Sigmoid colon (tissue), 7 donors: ENCODE data around the gene LYPD6B. TPM values are rescaled to one million over a fixed set of nuclear protein-coding genes. Genes with fewer than 3 reads are reported as not detected.

Source experiments
- DNase-seq: peaks from one replicate; pipeline ENCODE4 v3.0.0-alpha.2; 2019
- H3K27ac ChIP-seq, 4 donors: fragments of 200-600 bp; sonication (generic); one replicate each; pipeline ENCODE4 v1.5.1; 2016 to 2019; ENCODE audit warnings: mild to moderate bottlenecking in 1 of 4
- H3K27me3 ChIP-seq, 3 donors: fragments of 200-600 bp; sonication (generic); one replicate each; pipeline ENCODE4 v1.5.1; 2019; ENCODE audit warnings: mild to moderate bottlenecking in 1 of 3
- H3K36me3 ChIP-seq, 4 donors: fragments of 200-600 bp; sonication (generic); one replicate each; pipeline ENCODE4 v1.5.1; 2016 to 2019
- H3K4me1 ChIP-seq, 4 donors: fragments of 200-600 bp; sonication (generic); one replicate each; pipeline ENCODE4 v1.5.1; 2017 to 2019
- H3K4me3 ChIP-seq, 4 donors: fragments of 200-600 bp; sonication (generic); one replicate each; pipeline ENCODE4 v1.5.1; 2017 to 2019; ENCODE audit warnings: mild to moderate bottlenecking in 2 of 4, moderate library complexity in 1 of 4
- H3K9me3 ChIP-seq, 4 donors: fragments of 200-600 bp in 3 of 4; sonication (generic) in 3 of 4; one replicate each; pipeline versions ENCODE4 v1.5.1 to v1.6.1; 2013 to 2019
- CTCF ChIP-seq, 4 experiments: fragments of 450-650 bp in 3 of 4; fragments of 200-600 bp in 1 of 4; IDR thresholded peaks; one replicate each; pipeline ENCODE4 v1.5.1; 2016 to 2019; ENCODE audit warnings: antibody characterized with exemption in 4 of 4, mild to moderate bottlenecking in 3 of 4, moderate library complexity in 2 of 4
- EP300 ChIP-seq, 4 donors: sonication (generic); formaldehyde crosslinking; IDR thresholded peaks; one replicate each; pipeline ENCODE4 v1.6.1; 2017; ENCODE audit warnings: antibody characterized with exemption in 4 of 4
- POLR2A ChIP-seq, 2 donors: fragments of 450-650 bp; IDR thresholded peaks; one replicate each; pipeline ENCODE4 v1.6.1; 2016; ENCODE audit warnings: antibody characterized with exemption in 2 of 2, mild to moderate bottlenecking in 2 of 2, moderate library complexity in 2 of 2
- POLR2AphosphoS5 ChIP-seq, 4 donors: sonication (generic); formaldehyde crosslinking; IDR thresholded peaks; one replicate each; pipeline ENCODE4 v1.6.1; 2017; ENCODE audit warnings: antibody characterized with exemption in 4 of 4
- WGBS, 2 donors: extraction: QIAGEN DNeasy Blood & Tissue Kit; methylation state at CpG; one replicate each; pipeline ENCODE4 v1.1.7; 2013; 5-methylcytosine and 5-hydroxymethylcytosine counted together
- intact Hi-C: fragments of 100-400 bp; cut with DNase I; formaldehyde crosslinking; loops from one replicate; pipeline ENCODE4 v1.15.1; 2023
- polyA plus RNA-seq, 3 donors: library from polyadenylated mRNA; stranded (reverse); fragments of 200-250 nt; gene quantifications; one replicate each; pipeline ENCODE4 v1.2.3, GENCODE V29; 2013
- total RNA-seq, 4 donors: library from RNA; depleted of rRNA; stranded (reverse); fragments of >200 nt; gene quantifications; one replicate each; pipeline ENCODE4 v1.1.0, GENCODE V29; 2016
- donor health status: healthy with polysubstance abuse.
- donor health status: Bipolar disorder and iron deficiency.
- donor health status: healthy.

LYPD6B gene
- total and polyA plus RNA-seq, 7 donors, result 0.66 to 2.1 (median 1.5) TPM; not detected in 3

- Histone ChIP-seq H3K4me1 (peaks cover 0 to 10% (median 7%) of the 10 kb centered on the region in 4 donors), H3K4me3 (no peak overlapping the region), H3K36me3 (no peaks in the 10 kb centered on the region), H3K27me3 (peaks cover 7 to 44% (median 15%) of the 10 kb centered on the region in 3 donors), H3K9me3 (no peaks in the 10 kb centered on the region), H3K27ac (no peak overlapping the region)
- intact Hi-C loops, result no loop called here
- no peak for DNase-seq
- WGBS, 2 donors, result 17 to 32% methylated on average over 11 of the region's 11 CpGs
- TF ChIP-seq CTCF (IDR thresholded peaks at IDR 0.05) (no peak), POLR2A (IDR thresholded peaks at IDR 0.05) (no peak), EP300 (IDR thresholded peaks at IDR 0.05) (no peak), POLR2AphosphoS5 (IDR thresholded peaks at IDR 0.05) (no peak)
Measured at GRCh38 chr2:149039213-149039724, 770 bp downstream of the LYPD6B start.

- TF ChIP-seq CTCF (IDR thresholded peaks at IDR 0.05), result no peak
- no peak for TF ChIP-seq POLR2A (IDR thresholded peaks at IDR 0.05)
- no peak for TF ChIP-seq POLR2AphosphoS5 (IDR thresholded peaks at IDR 0.05)
- TF ChIP-seq EP300 (IDR thresholded peaks at IDR 0.05), result no peak
- no peak overlapping the region for H3K4me3 ChIP-seq
- WGBS, 2 donors, result 69 to 75% methylated on average over 7 of the region's 7 CpGs
Measured at GRCh38 chr2:149040451-149040850, 2.0 kb downstream of the LYPD6B start.

GRCh38 chr2:149041482-149041881 is 3.0 kb downstream of the LYPD6B start:
- Histone ChIP-seq H3K4me1 (peaks cover 0 to 10% (median 7%) of the 10 kb centered on the region in 4 donors), H3K9me3 (peaks cover 0 to 2% (median 0%) of the 10 kb centered on the region in 4 donors), H3K36me3 (no peaks in the 10 kb centered on the region), H3K27me3 (peaks cover 7 to 35% (median 15%) of the 10 kb centered on the region in 3 donors), H3K4me3 (no peak overlapping the region), H3K27ac (no peak overlapping the region)
- WGBS, 2 donors, result 92% methylated on average over 1 of the region's 1 CpG
- TF ChIP-seq POLR2AphosphoS5 (IDR thresholded peaks at IDR 0.05) (no peak), CTCF (IDR thresholded peaks at IDR 0.05) (no peak), EP300 (IDR thresholded peaks at IDR 0.05) (no peak), POLR2A (IDR thresholded peaks at IDR 0.05) (no peak)
- intact Hi-C loops, result no loop called here
- DNase-seq, result no peak

More at GRCh38 chr2:149040451-149040850, 2.0 kb downstream of the LYPD6B start:
- intact Hi-C loops, result no loop called here
- Histone ChIP-seq H3K27me3 (peaks cover 7 to 44% (median 15%) of the 10 kb centered on the region in 3 donors), H3K9me3 (no peaks in the 10 kb centered on the region), H3K4me1 (peaks cover 0 to 10% (median 7%) of the 10 kb centered on the region in 4 donors), H3K36me3 (no peaks in the 10 kb centered on the region), H3K27ac (no peak overlapping the region)
- no peak for DNase-seq

- Histone ChIP-seq H3K36me3 (no peaks in the 10 kb centered on the region), H3K27me3 (peaks cover 7 to 21% (median 10%) of the 10 kb centered on the region in 3 donors), H3K4me3 (no peak overlapping the region), H3K4me1 (peaks cover 0 to 10% (median 7%) of the 10 kb centered on the region in 4 donors), H3K27ac (no peak overlapping the region), H3K9me3 (peaks cover 0 to 7% (median 0%) of the 10 kb centered on the region in 4 donors)
- intact Hi-C loops, result no loop called here
- no peak for DNase-seq
- no peak for TF ChIP-seq EP300 (IDR thresholded peaks at IDR 0.05)
- no peak for TF ChIP-seq POLR2AphosphoS5 (IDR thresholded peaks at IDR 0.05)
- TF ChIP-seq CTCF (IDR thresholded peaks at IDR 0.05), result no peak
- TF ChIP-seq POLR2A (IDR thresholded peaks at IDR 0.05), result no peak
- 67 to 75% methylated on average over 1 of the region's 1 CpG for WGBS, 2 donors
Measured at GRCh38 chr2:149042881-149043280, 4.4 kb downstream of the LYPD6B start.

- Histone ChIP-seq H3K9me3 (peaks cover 0 to 8% (median 0%) of the 10 kb centered on the region in 4 donors), H3K36me3 (no peaks in the 10 kb centered on the region), H3K27ac (no peak overlapping the region), H3K27me3 (peaks cover 0 to 5% (median 2%) of the 10 kb centered on the region in 3 donors), H3K4me1 (no peaks in the 10 kb centered on the region), H3K4me3 (no peak overlapping the region)
- TF ChIP-seq EP300 (IDR thresholded peaks at IDR 0.05), result no peak
- no peak for TF ChIP-seq POLR2AphosphoS5 (IDR thresholded peaks at IDR 0.05)
- no peak for TF ChIP-seq POLR2A (IDR thresholded peaks at IDR 0.05)
- TF ChIP-seq CTCF (IDR thresholded peaks at IDR 0.05), result no peak
- intact Hi-C loops, result no loop called here
- DNase-seq, result no peak
- WGBS, 2 donors, result 51 to 79% methylated on average over 1 of the region's 1 CpG
Measured at GRCh38 chr2:149044500-149044899, 6.0 kb downstream of the LYPD6B start.
